ENCODE measurements around the gene AKR1C8.
"Not testable (repeated sequence)": the region's sequence is repeated elsewhere in the genome, so short reads cannot be mapped to it uniquely, and the experiment has no call there.

Gene AKR1C8

GRCh38 chr10:5184987-5185775, at the start of gene AKR1C8:
Gene AKR1C8 (minus strand): TSS chr10:5185150. CDS start chr10:5185104, 46 bp downstream.
- no peak for DNase-seq (ENCODE audit: low read depth in 3 of 3, low spot score in 1 of 3)

GRCh38 chr10:5234106-5234860, 49.3 kb upstream of the AKR1C8 start:
- no peak for DNase-seq (ENCODE audit: low read depth in 3 of 3, low spot score in 1 of 3)

- DNase-seq (ENCODE audit: low read depth in 3 of 3, low spot score in 1 of 3) = no peak
Measured at GRCh38 chr10:5233324-5233723, 48.4 kb upstream of the AKR1C8 start.

GRCh38 chr10:5229019-5229418, 44.1 kb upstream of the AKR1C8 start:
- DNase-seq (ENCODE audit: low read depth in 3 of 3, low spot score in 1 of 3) = no peak

- DNase-seq (ENCODE audit: low read depth in 3 of 3, low spot score in 1 of 3) = not testable (repeated sequence)
Measured at GRCh38 chr10:5222942-5223341, 38.0 kb upstream of the AKR1C8 start.

- DNase-seq (ENCODE audit: low read depth in 3 of 3, low spot score in 1 of 3) = no peak
Measured at GRCh38 chr10:5219262-5219661, 34.3 kb upstream of the AKR1C8 start.

GRCh38 chr10:5216801-5217200, 31.9 kb upstream of the AKR1C8 start:
- no peak for DNase-seq (ENCODE audit: low read depth in 3 of 3, low spot score in 1 of 3)

- DNase-seq (ENCODE audit: low read depth in 3 of 3, low spot score in 1 of 3) = no peak
Measured at GRCh38 chr10:5211696-5212536, 27.0 kb upstream of the AKR1C8 start.

- DNase-seq (ENCODE audit: low read depth in 3 of 3, low spot score in 1 of 3) = not testable (repeated sequence)
Measured at GRCh38 chr10:5210261-5210660, 25.3 kb upstream of the AKR1C8 start.

- not testable (repeated sequence) for DNase-seq (ENCODE audit: low read depth in 3 of 3, low spot score in 1 of 3)
Measured at GRCh38 chr10:5209776-5210175, 24.8 kb upstream of the AKR1C8 start.

GRCh38 chr10:5206799-5207198, 21.8 kb upstream of the AKR1C8 start:
- no peak for DNase-seq (ENCODE audit: low read depth in 3 of 3, low spot score in 1 of 3)

GRCh38 chr10:5199398-5199797, 14.4 kb upstream of the AKR1C8 start:
- DNase-seq (ENCODE audit: low read depth in 3 of 3, low spot score in 1 of 3) = no peak

- DNase-seq (ENCODE audit: low read depth in 3 of 3, low spot score in 1 of 3) = no peak
Measured at GRCh38 chr10:5198386-5198785, 13.4 kb upstream of the AKR1C8 start.

GRCh38 chr10:5196702-5197113, 11.8 kb upstream of the AKR1C8 start, which contains the start of gene AKR1C4:
Gene AKR1C4 (plus strand): TSS chr10:5196837. CDS start chr10:5196868, 31 bp downstream.
- no peak for DNase-seq (ENCODE audit: low read depth in 3 of 3, low spot score in 1 of 3)

GRCh38 chr10:5195727-5196374, 10.9 kb upstream of the AKR1C8 start:
- DNase-seq (ENCODE audit: low read depth in 3 of 3, low spot score in 1 of 3) = no peak

GRCh38 chr10:5194431-5194830, 9.5 kb upstream of the AKR1C8 start:
- DNase-seq (ENCODE audit: low read depth in 3 of 3, low spot score in 1 of 3) = no peak

GRCh38 chr10:5188358-5188757, 3.4 kb upstream of the AKR1C8 start:
- no peak for DNase-seq (ENCODE audit: low read depth in 3 of 3, low spot score in 1 of 3)

GRCh38 chr10:5187867-5188266, 2.9 kb upstream of the AKR1C8 start:
- no peak for DNase-seq (ENCODE audit: low read depth in 3 of 3, low spot score in 1 of 3)

GRCh38 chr10:5183923-5184322, 1.0 kb downstream of the AKR1C8 start:
- no peak for DNase-seq (ENCODE audit: low read depth in 3 of 3, low spot score in 1 of 3)

GRCh38 chr10:5180503-5180902, 4.4 kb downstream of the AKR1C8 start:
- DNase-seq (ENCODE audit: low read depth in 3 of 3, low spot score in 1 of 3) = not testable (repeated sequence)

GRCh38 chr10:5175581-5175980, 9.4 kb downstream of the AKR1C8 start:
- not testable (repeated sequence) for DNase-seq (ENCODE audit: low read depth in 3 of 3, low spot score in 1 of 3)

Measured in stimulated activated CD4-positive, alpha-beta T cell treated with anti-CD3 and anti-CD28 coated beads, TNF-alpha, amount 100 ng/mL, for 1 hour (primary cell).